Upper lobe of left lung (tissue), 6 donors: Measurements from ENCODE around the gene TNS3. TPM values are rescaled to one million over a fixed set of nuclear protein-coding genes. Genes with fewer than 3 reads are reported as not detected.
A peak's percentile ranks its signal among the peaks of the same experiment; 100 is the strongest.

Experiments used
- ATAC-seq, 2 donors: fragments of 200-7000 bp; cut with Tn5 transposase; one replicate each; pipeline ENCODE4 v1.9.1; 2022; ENCODE audit warnings: mild to moderate bottlenecking in 2 of 2, moderate library complexity in 2 of 2; ENCODE audit not compliant: low FRiP score in 2 of 2
- DNase-seq, 2 donors: peaks; one replicate each; pipeline ENCODE4 v3.0.0-alpha.2; 2019 to 2020
- H3K27ac ChIP-seq, 4 donors: fragments of 200-600 bp; sonication (generic); one replicate each; pipeline ENCODE4 v1.5.1; 2016 to 2019
- H3K27me3 ChIP-seq, 4 donors: fragments of 200-600 bp; sonication (generic); one replicate each; pipeline ENCODE4 v1.5.1; 2017 to 2019
- H3K36me3 ChIP-seq, 4 donors: fragments of 200-600 bp; sonication (generic); one replicate each; pipeline ENCODE4 v1.5.1; 2016 to 2019
- H3K4me1 ChIP-seq, 4 donors: fragments of 200-600 bp; sonication (generic); one replicate each; pipeline ENCODE4 v1.5.1; 2018 to 2019
- H3K4me3 ChIP-seq, 4 donors: fragments of 200-600 bp; sonication (generic); one replicate each; pipeline ENCODE4 v1.5.1; 2017 to 2019; ENCODE audit warnings: mild to moderate bottlenecking in 2 of 4, moderate library complexity in 1 of 4
- H3K9me3 ChIP-seq, 4 donors: fragments of 200-600 bp; sonication (generic); one replicate each; pipeline ENCODE4 v1.5.1; 2018 to 2019
- EP300 ChIP-seq, 4 donors: sonication (generic); formaldehyde crosslinking; IDR thresholded peaks; one replicate each; pipeline ENCODE4 v1.5.1; 2017; ENCODE audit warnings: antibody characterized with exemption in 4 of 4, control low read depth in 2 of 4
- POLR2A ChIP-seq, 4 donors: fragments of 450-650 bp; IDR thresholded peaks; one replicate each; pipeline ENCODE4 v1.5.1; 2016 to 2017; ENCODE audit warnings: antibody characterized with exemption in 4 of 4, mild to moderate bottlenecking in 2 of 4
- POLR2AphosphoS5 ChIP-seq, 2 donors: sonication (generic); formaldehyde crosslinking; IDR thresholded peaks; one replicate each; pipeline ENCODE4 v1.5.1; 2017; ENCODE audit warnings: antibody characterized with exemption in 2 of 2
- WGBS, 2 donors: methylation state at CpG; one replicate each; pipeline ENCODE4 v1.1.5; 2017 to 2018; 5-methylcytosine and 5-hydroxymethylcytosine counted together
- total RNA-seq, 6 donors: library from RNA; depleted of rRNA in 4 of 6; stranded (reverse); fragments of >200 nt in 4 of 6; gene quantifications; one replicate each; pipeline versions ENCODE4 v1.1.0 to v1.2.1, GENCODE V29; 2016 to 2021
- TF ChIP-seq, protein P1 (sequence below), 6 experiments: fragments of 450-650 bp in 4 of 6; fragments of 200-600 bp in 2 of 6; sonication (generic) in 2 of 6; IDR thresholded peaks; one replicate each; pipeline ENCODE4 v1.5.1; 2016 to 2019; ENCODE audit warnings: antibody characterized with exemption in 6 of 6
- donor health status: DM: no; HTN: no; CAD: no; lungs with moderate emphysema.
- donor health status: DM: no; HTN: yes; CAD: no; lungs with severe emphysema.

TNS3 gene
- total RNA-seq, 6 donors from 2014 or later: 90.6 to 266 (median 143) TPM

DNA sequence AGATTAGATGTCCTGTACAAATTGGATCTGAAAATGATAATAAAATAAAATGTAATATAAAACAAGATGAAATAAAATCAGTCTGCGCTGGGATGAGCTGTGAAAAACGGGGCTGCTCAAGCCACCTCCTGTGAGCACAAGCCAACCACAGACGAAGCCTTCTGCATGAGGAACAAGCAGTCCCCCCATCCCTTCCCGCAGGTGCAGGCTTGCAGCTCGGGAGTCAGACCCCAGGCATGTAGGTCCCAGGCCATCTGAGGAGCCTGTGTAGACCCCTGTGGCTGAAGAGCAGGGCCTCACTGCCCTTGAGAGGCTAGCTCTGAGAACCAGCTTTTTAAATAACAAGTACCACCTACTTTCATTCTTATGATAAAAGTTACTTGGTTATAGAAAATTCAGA, 123.4 kb downstream of the TNS3 start:
- TF ChIP-seq POLR2AphosphoS5 (IDR thresholded peaks at IDR 0.05) (no peak), EP300 (IDR thresholded peaks at IDR 0.05) (no peak), POLR2A (IDR thresholded peaks at IDR 0.05) (no peak)
- TF ChIP-seq, protein P1, sequence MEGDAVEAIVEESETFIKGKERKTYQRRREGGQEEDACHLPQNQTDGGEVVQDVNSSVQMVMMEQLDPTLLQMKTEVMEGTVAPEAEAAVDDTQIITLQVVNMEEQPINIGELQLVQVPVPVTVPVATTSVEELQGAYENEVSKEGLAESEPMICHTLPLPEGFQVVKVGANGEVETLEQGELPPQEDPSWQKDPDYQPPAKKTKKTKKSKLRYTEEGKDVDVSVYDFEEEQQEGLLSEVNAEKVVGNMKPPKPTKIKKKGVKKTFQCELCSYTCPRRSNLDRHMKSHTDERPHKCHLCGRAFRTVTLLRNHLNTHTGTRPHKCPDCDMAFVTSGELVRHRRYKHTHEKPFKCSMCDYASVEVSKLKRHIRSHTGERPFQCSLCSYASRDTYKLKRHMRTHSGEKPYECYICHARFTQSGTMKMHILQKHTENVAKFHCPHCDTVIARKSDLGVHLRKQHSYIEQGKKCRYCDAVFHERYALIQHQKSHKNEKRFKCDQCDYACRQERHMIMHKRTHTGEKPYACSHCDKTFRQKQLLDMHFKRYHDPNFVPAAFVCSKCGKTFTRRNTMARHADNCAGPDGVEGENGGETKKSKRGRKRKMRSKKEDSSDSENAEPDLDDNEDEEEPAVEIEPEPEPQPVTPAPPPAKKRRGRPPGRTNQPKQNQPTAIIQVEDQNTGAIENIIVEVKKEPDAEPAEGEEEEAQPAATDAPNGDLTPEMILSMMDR (IDR thresholded peaks at IDR 0.05): no peak

DNA sequence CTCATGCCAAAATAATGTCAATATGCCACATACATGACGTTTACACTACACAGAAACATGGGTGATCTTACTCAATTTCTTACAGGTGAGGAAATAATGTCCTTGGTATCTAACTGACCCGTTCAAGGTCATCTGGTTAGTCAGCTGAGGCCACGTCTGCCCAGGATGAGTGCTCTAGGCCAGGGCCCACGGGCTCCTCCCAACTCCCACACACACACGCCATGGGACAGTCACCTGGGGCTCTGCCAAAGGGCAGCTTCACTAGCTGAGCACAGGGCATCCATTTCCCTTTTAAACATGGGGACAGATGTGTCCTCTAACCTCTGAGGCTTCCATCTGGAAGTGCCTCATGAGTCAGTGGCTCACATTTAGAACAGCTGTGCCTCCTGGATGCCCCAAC, 123.9 kb downstream of the TNS3 start:
- TF ChIP-seq POLR2A (IDR thresholded peaks at IDR 0.05): no peak
- peak; percentile 56 to 76 for TF ChIP-seq POLR2AphosphoS5 (IDR thresholded peaks at IDR 0.05)
- DNase-seq (peak in 1 of 2 donors; percentile 60), ATAC-seq (peak; percentile 28 to 56)
- Histone ChIP-seq H3K4me1 (peaks cover 23 to 33% (median 27%) of the 10 kb centered on the region in 4 donors), H3K27me3 (no peaks in the 10 kb centered on the region), H3K36me3 (no peaks in the 10 kb centered on the region), H3K9me3 (no peaks in the 10 kb centered on the region), H3K27ac (peak overlapping the region; percentile 35 to 69 (median 57)), H3K4me3 (no peak overlapping the region)
- 51 to 67% methylated on average over 5 of the region's 5 CpGs for WGBS, 2 donors

More for the DNA sequence above, 123.4 kb downstream of the TNS3 start:
- Histone ChIP-seq H3K4me3 (no peak overlapping the region), H3K9me3 (no peaks in the 10 kb centered on the region), H3K27ac (peak overlapping the region in 3 of 4 donors; percentile 8 to 69 (median 60)), H3K4me1 (peaks cover 21 to 30% (median 23%) of the 10 kb centered on the region in 4 donors), H3K27me3 (no peaks in the 10 kb centered on the region), H3K36me3 (no peaks in the 10 kb centered on the region)
- WGBS, 2 donors: 78 to 97% methylated on average over 5 of the region's 5 CpGs
- DNase-seq (no peak), ATAC-seq (no peak)

DNA sequence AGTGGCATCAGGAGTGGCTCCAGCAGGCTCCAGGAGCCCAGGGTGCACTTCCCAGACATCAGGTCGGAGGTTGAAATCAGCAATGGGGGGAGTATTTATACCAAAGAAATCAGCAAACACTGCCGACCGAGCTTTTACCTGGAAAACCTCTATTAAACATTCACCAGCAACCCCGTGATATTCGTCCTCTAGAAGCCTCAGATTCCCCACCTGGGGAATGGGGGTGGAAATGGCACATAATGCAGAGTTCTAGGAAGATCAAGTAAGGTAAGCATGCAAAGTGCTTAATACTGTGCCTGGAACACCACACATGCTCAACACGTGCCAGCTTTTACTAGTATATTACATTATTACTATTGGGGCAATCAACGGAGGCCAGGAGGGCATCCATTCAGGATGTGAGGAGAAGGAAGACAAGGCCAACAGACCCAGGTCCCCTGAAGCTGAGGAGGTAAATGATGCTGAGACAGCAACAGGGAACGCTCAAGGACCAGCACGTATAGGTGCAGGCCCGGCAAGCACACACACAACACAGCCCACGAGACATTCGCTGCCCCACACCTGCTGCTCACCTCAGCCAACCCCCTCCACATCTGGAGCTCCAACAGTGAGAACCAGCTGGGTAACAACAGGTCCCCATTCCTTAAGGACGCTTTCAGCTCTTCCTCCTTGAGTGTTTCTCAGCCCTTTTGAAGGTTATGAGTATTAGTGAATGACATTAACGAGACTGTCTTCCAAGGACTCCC, 125.5 kb downstream of the TNS3 start:
- TF ChIP-seq EP300 (IDR thresholded peaks at IDR 0.05) (no peak), POLR2AphosphoS5 (IDR thresholded peaks at IDR 0.05) (no peak), POLR2A (IDR thresholded peaks at IDR 0.05) (no peak)
- TF ChIP-seq, protein P1 (IDR thresholded peaks at IDR 0.05): no peak
- DNase-seq: no peak
- Histone ChIP-seq H3K4me3 (no peak overlapping the region), H3K36me3 (no peaks in the 10 kb centered on the region), H3K4me1 (peaks cover 26 to 39% (median 34%) of the 10 kb centered on the region in 4 donors), H3K9me3 (no peaks in the 10 kb centered on the region), H3K27ac (peak overlapping the region in 2 of 4 donors; percentile 32 to 95), H3K27me3 (no peaks in the 10 kb centered on the region)
- WGBS, 2 donors: 93% methylated on average over 14 of the region's 14 CpGs
- ATAC-seq: no peak

DNA sequence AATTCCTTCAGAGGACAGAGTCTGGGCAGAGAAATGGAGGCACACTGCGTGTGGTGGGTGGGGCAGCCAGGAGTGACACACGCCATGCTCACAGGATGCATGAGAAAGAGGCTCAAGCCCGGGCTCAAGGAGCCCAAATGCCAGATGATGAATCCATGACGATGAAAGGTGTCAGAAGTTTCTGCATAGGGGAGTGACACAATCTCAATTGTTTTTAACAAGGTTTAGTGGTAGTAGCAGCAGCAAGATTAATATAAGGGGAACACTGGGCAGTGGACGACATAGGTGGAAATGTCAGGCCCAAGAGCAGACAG, 126.1 kb downstream of the TNS3 start:
- DNase-seq: no peak
- Histone ChIP-seq H3K4me3 (no peak overlapping the region), H3K4me1 (peaks cover 21 to 38% (median 31%) of the 10 kb centered on the region in 4 donors), H3K9me3 (no peaks in the 10 kb centered on the region), H3K36me3 (no peaks in the 10 kb centered on the region), H3K27me3 (no peaks in the 10 kb centered on the region), H3K27ac (peak overlapping the region in 1 of 4 donors; percentile 95)
- no peak for ATAC-seq
- WGBS, 2 donors: 92 to 94% methylated on average over 5 of the region's 5 CpGs
- TF ChIP-seq EP300 (IDR thresholded peaks at IDR 0.05): no peak
- no peak for TF ChIP-seq POLR2A (IDR thresholded peaks at IDR 0.05)
- TF ChIP-seq, protein P1 (IDR thresholded peaks at IDR 0.05): no peak
- TF ChIP-seq POLR2AphosphoS5 (IDR thresholded peaks at IDR 0.05): no peak

DNA sequence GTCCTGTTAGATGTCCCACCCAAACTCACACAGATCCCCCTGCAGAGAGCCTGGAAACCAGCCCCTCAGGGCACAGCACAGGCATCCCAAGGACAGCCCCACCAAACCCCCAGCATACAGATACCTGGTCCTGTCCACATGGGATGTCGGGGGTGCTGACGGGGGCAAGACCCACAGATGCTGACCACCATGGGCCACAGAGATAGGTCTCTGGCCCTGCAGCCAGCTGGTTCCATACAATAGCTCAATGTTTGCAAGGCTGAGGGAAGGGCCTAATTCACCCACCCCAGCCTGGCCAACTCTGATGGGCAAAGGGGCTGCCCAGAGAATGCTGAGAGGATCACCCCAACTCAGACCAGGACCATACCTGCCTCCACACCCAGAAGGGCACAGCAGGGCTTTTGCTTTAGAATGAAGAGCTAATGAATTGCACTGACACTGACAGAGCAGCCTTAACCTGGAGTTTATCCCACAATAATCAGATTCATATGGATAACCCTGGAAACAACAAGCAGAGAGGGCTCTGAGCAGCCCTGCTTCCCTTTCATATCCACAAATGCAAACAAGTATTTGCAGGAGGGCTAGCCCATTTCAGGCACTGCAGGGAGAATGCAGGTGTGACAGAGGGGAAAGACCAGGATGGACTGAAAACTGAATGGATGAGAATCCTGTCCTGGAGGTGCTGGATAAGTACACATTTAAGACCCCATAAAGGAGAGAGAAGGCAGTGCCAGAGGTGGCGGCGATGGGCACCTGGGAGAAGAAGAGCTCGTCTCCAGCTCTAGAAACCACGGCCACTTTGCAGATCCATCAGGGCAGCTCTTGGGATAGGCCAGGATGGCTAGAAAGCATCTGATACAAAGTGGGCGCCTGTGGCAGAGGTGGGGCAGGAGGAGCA, 126.7 kb downstream of the TNS3 start:
- Histone ChIP-seq H3K4me1 (peaks cover 21 to 38% (median 32%) of the 10 kb centered on the region in 4 donors), H3K4me3 (no peak overlapping the region), H3K9me3 (no peaks in the 10 kb centered on the region), H3K36me3 (no peaks in the 10 kb centered on the region), H3K27me3 (no peaks in the 10 kb centered on the region), H3K27ac (peak overlapping the region in 3 of 4 donors; percentile 87 to 95 (median 90))
- DNase-seq: no peak
- no peak for TF ChIP-seq EP300 (IDR thresholded peaks at IDR 0.05)
- TF ChIP-seq, protein P1 (IDR thresholded peaks at IDR 0.05): no peak
- TF ChIP-seq POLR2AphosphoS5 (IDR thresholded peaks at IDR 0.05): no peak
- TF ChIP-seq POLR2A (IDR thresholded peaks at IDR 0.05): no peak
- WGBS, 2 donors: 87 to 98% methylated on average over 5 to 7 of the region's 7 CpGs
- ATAC-seq: no peak
